ENCODE measurements around the gene SLC2A13.

Gene SLC2A13

DNA sequence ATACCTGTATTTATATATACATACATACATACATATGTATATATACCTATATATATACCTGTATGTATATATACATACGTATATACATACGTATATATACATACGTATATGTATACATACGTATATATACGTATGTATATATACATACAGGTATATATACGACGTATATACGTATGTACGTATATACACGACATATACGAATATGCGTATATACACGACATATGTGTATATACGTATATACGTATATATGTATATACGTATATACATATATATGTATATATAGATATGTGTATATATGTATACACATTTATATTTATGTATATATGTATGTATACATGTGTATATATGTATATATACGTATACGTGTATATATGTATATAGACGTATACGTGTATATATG is 393.5 kb downstream of the SLC2A13 start:
- DNase-seq, result no peak

Data from NCI-H1105 (cell line).